Hepatic stellate cell (primary cell): ENCODE measurements around the gene RIGI.
"Not testable (repeated sequence)": the region's sequence is repeated elsewhere in the genome, so short reads cannot be mapped to it uniquely, and the experiment has no call there.

Experiments
- DNase-seq: peaks from one replicate; pipeline ENCODE4 v3.0.0; 2011; ENCODE audit warnings: low spot score

The RIGI gene

DNA sequence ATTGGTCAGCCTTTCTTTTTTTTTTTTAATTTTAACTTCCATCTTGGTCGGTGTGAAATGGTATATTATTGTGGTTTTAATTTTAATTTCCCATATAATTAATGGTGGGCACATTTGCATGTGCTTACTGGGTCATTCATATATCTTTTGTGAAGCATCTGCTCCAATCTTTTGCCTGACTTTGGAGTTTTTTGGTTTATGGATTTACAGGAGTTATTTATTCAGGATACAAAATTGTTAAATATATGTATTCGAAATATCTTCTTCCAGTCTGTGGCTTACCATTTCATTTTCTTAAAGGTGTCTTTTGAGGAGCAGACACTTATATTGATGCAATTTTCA, 682 bp upstream of the RIGI start:
- DNase-seq: no peak

DNA sequence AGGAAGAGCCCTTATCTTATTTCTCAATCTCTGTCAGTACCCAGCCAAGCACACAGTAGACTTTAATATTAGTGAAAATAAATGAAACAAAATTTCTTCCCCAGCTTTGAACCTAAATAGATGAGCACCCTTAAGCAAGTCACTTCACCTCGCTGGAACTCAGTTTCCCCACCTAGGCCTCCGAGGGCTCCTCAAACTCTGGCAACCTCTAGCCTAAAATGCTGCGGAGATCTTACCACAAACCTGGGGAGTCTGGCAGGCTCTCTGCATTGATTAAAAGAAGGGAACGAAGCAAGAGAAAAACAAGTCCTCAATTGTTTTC, 326 bp downstream of the RIGI start:
- no peak for DNase-seq

DNA sequence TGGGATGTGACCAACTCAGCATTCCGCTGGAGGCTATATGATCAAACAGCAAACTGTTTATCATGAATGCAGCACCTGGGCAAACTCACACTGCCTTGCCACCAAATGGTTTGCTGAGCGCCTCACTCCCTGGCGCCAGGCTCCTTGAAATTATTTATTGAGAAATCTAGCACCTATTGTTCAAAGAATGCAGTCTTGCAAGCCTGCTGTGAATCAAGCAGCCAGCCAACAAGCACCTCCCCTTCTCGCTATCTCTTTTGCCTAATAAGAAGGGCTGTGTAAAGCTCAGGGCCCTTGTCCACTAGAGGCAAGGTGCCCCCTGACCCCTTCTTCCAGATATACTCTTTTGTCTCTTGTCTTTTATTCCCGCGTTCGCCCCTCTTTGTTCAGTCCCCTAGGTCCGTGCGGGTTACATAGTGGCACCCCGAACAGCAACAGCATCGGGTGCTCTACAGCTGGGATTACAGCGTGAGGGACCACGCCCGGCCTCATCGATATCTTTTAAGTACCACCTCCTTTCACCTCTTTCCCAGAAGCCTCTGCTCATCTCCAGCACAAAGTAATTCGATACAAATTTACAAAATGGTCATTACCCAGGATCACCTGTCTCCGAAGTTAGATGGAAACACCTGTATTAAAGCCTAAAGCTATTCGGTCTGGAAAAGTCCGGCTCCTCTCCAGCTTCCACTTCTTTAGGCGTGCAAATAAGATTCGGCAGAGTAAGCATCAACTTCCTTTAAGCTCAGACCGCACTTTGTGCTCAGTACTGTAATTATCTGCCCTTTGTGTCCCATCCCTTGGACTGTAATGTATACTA, 896 bp downstream of the RIGI start:
- no peak for DNase-seq

- DNase-seq: not testable (repeated sequence)
Observed at GRCh38 chr9:32524558-32524891, 1.5 kb downstream of the RIGI start.

GRCh38 chr9:32523910-32524309, 2.1 kb downstream of the RIGI start:
- no peak for DNase-seq

- DNase-seq: no peak
Observed at GRCh38 chr9:32518276-32518675, 7.7 kb downstream of the RIGI start.

GRCh38 chr9:32516241-32516640, 9.8 kb downstream of the RIGI start:
- DNase-seq: no peak

GRCh38 chr9:32508728-32509127, 17.3 kb downstream of the RIGI start:
- DNase-seq: no peak

DNA sequence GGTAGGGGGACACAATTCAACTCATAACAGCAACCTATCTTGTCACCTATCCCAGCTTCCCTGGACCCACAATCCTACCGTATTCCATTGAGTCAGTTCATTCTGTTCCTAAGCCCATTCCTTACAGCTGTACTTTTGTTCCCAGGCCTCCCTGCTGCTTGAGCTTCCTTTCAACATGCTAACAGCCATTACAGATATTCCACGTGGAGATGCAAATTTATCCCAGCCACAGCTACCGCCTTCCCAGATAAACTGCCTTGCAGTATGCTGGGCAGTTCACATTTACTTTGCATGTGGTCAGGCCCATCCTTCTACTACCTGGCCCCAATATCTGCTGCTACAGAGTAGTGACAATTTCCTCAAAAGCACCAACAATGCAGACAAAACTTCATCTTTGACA, 23.0 kb downstream of the RIGI start:
- no peak for DNase-seq

DNA sequence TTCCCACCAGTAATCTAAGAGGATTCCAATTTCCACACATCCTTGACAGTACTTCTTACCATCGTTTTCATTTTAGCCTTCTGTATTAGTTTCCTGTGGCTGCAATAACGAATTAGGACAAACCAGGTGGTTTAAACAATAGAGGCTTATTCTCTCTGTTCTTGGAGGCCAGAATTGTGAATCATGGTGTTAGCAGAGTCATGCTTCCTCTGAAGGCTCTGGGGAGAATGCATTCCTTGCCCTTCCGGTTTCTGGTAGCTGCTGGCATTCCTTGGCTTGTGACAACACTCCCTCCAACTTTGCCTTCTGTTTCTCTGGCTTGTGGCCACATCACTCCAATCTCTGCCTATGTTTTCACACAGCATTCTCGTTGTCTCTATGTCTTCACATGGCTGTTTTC, 23.5 kb downstream of the RIGI start:
- no peak for DNase-seq

GRCh38 chr9:32501868-32502267, 24.1 kb downstream of the RIGI start:
- DNase-seq: no peak

GRCh38 chr9:32500768-32501167, 25.2 kb downstream of the RIGI start:
- peak; percentile 9 for DNase-seq

- no peak for DNase-seq
Observed at GRCh38 chr9:32497921-32498320, 28.1 kb downstream of the RIGI start.

- no peak for DNase-seq
Observed at GRCh38 chr9:32490601-32491000, 35.4 kb downstream of the RIGI start.

GRCh38 chr9:32487981-32488380, 38.0 kb downstream of the RIGI start:
- DNase-seq: no peak

DNA sequence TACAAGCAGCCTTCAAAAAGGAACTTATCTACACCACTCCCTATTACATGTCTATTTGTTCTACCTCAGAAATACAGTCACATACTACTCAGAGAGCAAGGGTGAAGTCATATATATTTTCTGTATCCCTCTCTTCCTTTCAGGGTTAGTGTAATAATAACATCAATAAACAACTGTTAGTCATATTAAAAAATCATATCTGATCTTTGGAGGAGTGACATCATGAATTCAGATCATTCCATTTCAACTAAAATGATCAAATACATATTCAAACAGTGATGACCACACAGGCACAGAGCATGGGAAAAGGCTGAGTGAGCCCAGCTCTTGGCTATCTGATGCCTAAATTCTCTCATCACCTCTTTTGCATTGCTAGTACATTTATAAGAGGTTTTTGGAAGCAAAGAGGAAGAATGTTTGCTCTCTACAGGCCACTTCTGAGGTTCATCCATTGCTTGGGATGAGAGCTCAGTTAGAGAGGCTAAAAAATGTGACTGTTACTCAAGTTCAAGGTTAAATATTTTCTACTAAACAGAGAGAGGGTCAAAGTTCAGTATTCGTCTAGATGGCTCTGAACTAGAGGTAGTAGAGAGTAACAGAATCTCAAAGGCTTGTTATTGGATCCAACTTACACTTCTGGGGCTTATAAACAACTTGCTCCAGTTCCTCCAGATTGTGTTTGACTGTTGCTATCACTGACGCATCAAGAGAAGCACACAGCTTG, 39.0 kb downstream of the RIGI start:
- DNase-seq: peak; percentile 41

GRCh38 chr9:32483343-32483742, 42.7 kb downstream of the RIGI start:
- no peak for DNase-seq
